Activated T-helper 1 cell treated with anti-CD3 and anti-CD28 coated beads, Interleukin-12 subunit alpha, Interleukin-12 subunit beta, Interleukin-2, Interleukin-4 antibody, amounts not matched to agents 30 ng/mL and 10 ng/mL and 1 ng/mL, durations not matched to agents 14 hours and 24 hours and 36 hours (primary cell): Measurements from ENCODE around the gene KCNH6. TPM values are rescaled to one million over a fixed set of nuclear protein-coding genes. Genes with fewer than 3 reads are reported as not detected.

ENCODE experiments used
- DNase-seq: peaks from one replicate; pipeline ENCODE4 v3.0.0; 2021; ENCODE audit warnings: low spot score
- H3K27ac Mint-ChIP-seq: one replicate; pipeline ENCODE4 v1.8.0; 2021; ENCODE audit warnings: mild to moderate bottlenecking, mixed read lengths
- H3K27me3 Mint-ChIP-seq: one replicate; pipeline ENCODE4 v1.8.0; 2022; ENCODE audit warnings: mild to moderate bottlenecking, moderate library complexity, mixed read lengths; ENCODE audit not compliant: insufficient read depth
- H3K36me3 Mint-ChIP-seq: one replicate; pipeline ENCODE4 v1.8.0; 2021; ENCODE audit warnings: low read depth, mixed read lengths
- H3K4me1 Mint-ChIP-seq: one replicate; pipeline ENCODE4 v1.8.0; 2021; ENCODE audit warnings: low read depth, mixed read lengths
- H3K4me3 Mint-ChIP-seq: one replicate; pipeline ENCODE4 v1.8.0; 2021; ENCODE audit warnings: mild to moderate bottlenecking, moderate library complexity, mixed read lengths
- H3K9me3 Mint-ChIP-seq: one replicate; pipeline ENCODE4 v1.8.0; 2021; ENCODE audit warnings: mixed read lengths
- intact Hi-C: fragments of 100-400 bp; cut with micrococcal nuclease; formaldehyde crosslinking; loops from one replicate; pipeline ENCODE4 v1.15.1; 2024
- total RNA-seq: library from RNA; stranded (reverse); gene quantifications from 2 replicates; pipeline ENCODE4 v1.2.3, GENCODE V29; 2022

Gene KCNH6
- total RNA-seq, 1 donor from 2014 or later = not detected

- Mint-ChIP-seq H3K27ac (no peak overlapping the region), H3K27me3 (peaks cover 2% of the 10 kb centered on the region), H3K36me3 (peaks cover 2% of the 10 kb centered on the region), H3K4me1 (no peaks in the 10 kb centered on the region), H3K9me3 (no peaks in the 10 kb centered on the region), H3K4me3 (no peak overlapping the region)
- intact Hi-C loops = no loop called here
- no peak for DNase-seq
Observed at GRCh38 chr17:63491413-63491812, 31.7 kb upstream of the KCNH6 start.

- no peaks in the 10 kb centered on the region for H3K4me1 Mint-ChIP-seq
- DNase-seq = no peak
- peaks cover 2% of the 10 kb centered on the region for H3K27me3 Mint-ChIP-seq
- H3K9me3 Mint-ChIP-seq = no peaks in the 10 kb centered on the region
- intact Hi-C loops = no loop called here
- peaks cover 2% of the 10 kb centered on the region for H3K36me3 Mint-ChIP-seq
- no peak overlapping the region for H3K4me3 Mint-ChIP-seq
- H3K27ac Mint-ChIP-seq = no peak overlapping the region
Observed at GRCh38 chr17:63491977-63492618, 31.1 kb upstream of the KCNH6 start.

- no peak for DNase-seq
- no peaks in the 10 kb centered on the region for H3K9me3 Mint-ChIP-seq
- H3K27me3 Mint-ChIP-seq = peaks cover 2% of the 10 kb centered on the region
- H3K27ac Mint-ChIP-seq = no peak overlapping the region
- H3K4me1 Mint-ChIP-seq = no peaks in the 10 kb centered on the region
- H3K4me3 Mint-ChIP-seq = no peak overlapping the region
- peaks cover 2% of the 10 kb centered on the region for H3K36me3 Mint-ChIP-seq
- intact Hi-C loops = no loop called here
Observed at GRCh38 chr17:63492940-63493339, 30.2 kb upstream of the KCNH6 start.

GRCh38 chr17:63493411-63493810 lies 29.7 kb upstream of the KCNH6 start:
- no peaks in the 10 kb centered on the region for H3K4me1 Mint-ChIP-seq
- no peak overlapping the region for H3K4me3 Mint-ChIP-seq
- no peak overlapping the region for H3K27ac Mint-ChIP-seq
- DNase-seq = no peak
- peaks cover 2% of the 10 kb centered on the region for H3K27me3 Mint-ChIP-seq
- H3K9me3 Mint-ChIP-seq = no peaks in the 10 kb centered on the region
- intact Hi-C loops = no loop called here
- peaks cover 2% of the 10 kb centered on the region for H3K36me3 Mint-ChIP-seq

- peaks cover 2% of the 10 kb centered on the region for H3K36me3 Mint-ChIP-seq
- no peak overlapping the region for H3K27ac Mint-ChIP-seq
- DNase-seq = no peak
- H3K4me3 Mint-ChIP-seq = no peak overlapping the region
- H3K27me3 Mint-ChIP-seq = peaks cover 2% of the 10 kb centered on the region
- no peaks in the 10 kb centered on the region for H3K9me3 Mint-ChIP-seq
- intact Hi-C loops = no loop called here
- no peaks in the 10 kb centered on the region for H3K4me1 Mint-ChIP-seq
Observed at GRCh38 chr17:63494300-63494928, 28.7 kb upstream of the KCNH6 start.

GRCh38 chr17:63495491-63495890 lies 27.7 kb upstream of the KCNH6 start:
- intact Hi-C loops = no loop called here
- no peak for DNase-seq
- no peaks in the 10 kb centered on the region for H3K9me3 Mint-ChIP-seq
- no peaks in the 10 kb centered on the region for H3K36me3 Mint-ChIP-seq
- H3K27me3 Mint-ChIP-seq = no peaks in the 10 kb centered on the region
- no peaks in the 10 kb centered on the region for H3K4me1 Mint-ChIP-seq
- no peak overlapping the region for H3K4me3 Mint-ChIP-seq
- no peak overlapping the region for H3K27ac Mint-ChIP-seq

GRCh38 chr17:63496177-63496576 lies 27.0 kb upstream of the KCNH6 start:
- Mint-ChIP-seq H3K4me3 (no peak overlapping the region), H3K27ac (no peak overlapping the region), H3K4me1 (no peaks in the 10 kb centered on the region), H3K9me3 (no peaks in the 10 kb centered on the region), H3K27me3 (peaks cover 2% of the 10 kb centered on the region), H3K36me3 (no peaks in the 10 kb centered on the region)
- intact Hi-C loops = no loop called here
- no peak for DNase-seq

- Mint-ChIP-seq H3K4me1 (no peaks in the 10 kb centered on the region), H3K36me3 (no peaks in the 10 kb centered on the region), H3K27me3 (peaks cover 7% of the 10 kb centered on the region), H3K9me3 (no peaks in the 10 kb centered on the region), H3K27ac (no peak overlapping the region), H3K4me3 (no peak overlapping the region)
- intact Hi-C loops = no loop called here
- no peak for DNase-seq
Observed at GRCh38 chr17:63496663-63497400, 26.3 kb upstream of the KCNH6 start.

GRCh38 chr17:63497708-63498483 lies 25.3 kb upstream of the KCNH6 start:
- H3K9me3 Mint-ChIP-seq = no peaks in the 10 kb centered on the region
- H3K4me3 Mint-ChIP-seq = no peak overlapping the region
- H3K4me1 Mint-ChIP-seq = no peaks in the 10 kb centered on the region
- no peaks in the 10 kb centered on the region for H3K36me3 Mint-ChIP-seq
- intact Hi-C loops = no loop called here
- H3K27ac Mint-ChIP-seq = no peak overlapping the region
- peaks cover 8% of the 10 kb centered on the region for H3K27me3 Mint-ChIP-seq
- DNase-seq = no peak

- DNase-seq = no peak
- H3K36me3 Mint-ChIP-seq = no peaks in the 10 kb centered on the region
- intact Hi-C loops = no loop called here
- no peaks in the 10 kb centered on the region for H3K9me3 Mint-ChIP-seq
- H3K4me1 Mint-ChIP-seq = no peaks in the 10 kb centered on the region
- H3K4me3 Mint-ChIP-seq = no peak overlapping the region
- peaks cover 12% of the 10 kb centered on the region for H3K27me3 Mint-ChIP-seq
- H3K27ac Mint-ChIP-seq = no peak overlapping the region
Observed at GRCh38 chr17:63498626-63499195, 24.4 kb upstream of the KCNH6 start.

- intact Hi-C loops = no loop called here
Observed at GRCh38 chr17:63500543-63501390, 22.4 kb upstream of the KCNH6 start.

GRCh38 chr17:63503341-63503705 lies 19.8 kb upstream of the KCNH6 start:
- Mint-ChIP-seq H3K4me1 (no peaks in the 10 kb centered on the region), H3K27ac (no peak overlapping the region), H3K27me3 (peaks cover 24% of the 10 kb centered on the region), H3K9me3 (peaks cover 12% of the 10 kb centered on the region), H3K4me3 (no peak overlapping the region), H3K36me3 (peaks cover 2% of the 10 kb centered on the region)
- DNase-seq = no peak
- intact Hi-C loops = no loop called here

More at GRCh38 chr17:63500543-63501390, 22.4 kb upstream of the KCNH6 start:
- peaks cover 10% of the 10 kb centered on the region for H3K9me3 Mint-ChIP-seq
- no peaks in the 10 kb centered on the region for H3K4me1 Mint-ChIP-seq
- peaks cover 2% of the 10 kb centered on the region for H3K36me3 Mint-ChIP-seq
- H3K4me3 Mint-ChIP-seq = no peak overlapping the region
- DNase-seq = no peak
- peaks cover 24% of the 10 kb centered on the region for H3K27me3 Mint-ChIP-seq
- no peak overlapping the region for H3K27ac Mint-ChIP-seq
